Measurements from ENCODE around the gene FBRS.
A peak's percentile ranks its signal among the peaks of the same experiment; 100 is the strongest.

Gene FBRS

GRCh38 chr16:30659507-30660423 lies 1.5 kb downstream of the FBRS start:
- Histone ChIP-seq H3K9me3 (ENCODE audit: insufficient read depth, low read length) (no peaks in the 10 kb centered on the region), H3K27me3 (ENCODE audit: low read depth, low read length) (no peaks in the 10 kb centered on the region), H3K9ac (ENCODE audit: low read length) (peak overlapping the region; percentile 98), H3K4me3 (ENCODE audit: low read length) (peak overlapping the region; percentile 86), H4K20me1 (ENCODE audit: insufficient read depth, low read length) (peaks cover 31% of the 10 kb centered on the region), H3K36me3 (replicated peaks; ENCODE audit: low read depth, low read length) (peaks cover 48% of the 10 kb centered on the region), H3K79me2 (ENCODE audit: low read length) (peaks cover 55% of the 10 kb centered on the region), H3K4me1 (ENCODE audit: low read length) (peaks cover 40% of the 10 kb centered on the region), H2AFZ (ENCODE audit: low read depth, low read length) (no peak overlapping the region), H3K27ac (ENCODE audit: low read length) (peak overlapping the region; percentile 98), H3K4me2 (ENCODE audit: low read length) (peak overlapping the region; percentile 97)
- TF ChIP-seq CTCF (IDR thresholded peaks at IDR 0.05; ENCODE audit: low read depth, low read length): no peak
- no peak for TF ChIP-seq EZH2phosphoT487 (IDR thresholded peaks at IDR 0.05; ENCODE audit: low read depth)

- Histone ChIP-seq H3K27me3 (ENCODE audit: low read depth, low read length) (no peaks in the 10 kb centered on the region), H3K4me3 (ENCODE audit: low read length) (peak overlapping the region; percentile 86), H3K4me2 (ENCODE audit: low read length) (peak overlapping the region; percentile 97), H3K27ac (ENCODE audit: low read length) (peak overlapping the region; percentile 98), H4K20me1 (ENCODE audit: insufficient read depth, low read length) (peaks cover 39% of the 10 kb centered on the region), H3K36me3 (replicated peaks; ENCODE audit: low read depth, low read length) (peaks cover 51% of the 10 kb centered on the region), H2AFZ (ENCODE audit: low read depth, low read length) (no peak overlapping the region), H3K4me1 (ENCODE audit: low read length) (peaks cover 40% of the 10 kb centered on the region), H3K9ac (ENCODE audit: low read length) (peak overlapping the region; percentile 98), H3K9me3 (ENCODE audit: insufficient read depth, low read length) (no peaks in the 10 kb centered on the region), H3K79me2 (ENCODE audit: low read length) (peaks cover 64% of the 10 kb centered on the region)
- TF ChIP-seq CTCF (IDR thresholded peaks at IDR 0.05; ENCODE audit: low read depth, low read length) (no peak), EZH2phosphoT487 (IDR thresholded peaks at IDR 0.05; ENCODE audit: low read depth) (no peak)
Observed at GRCh38 chr16:30660424-30661261, 2.4 kb downstream of the FBRS start.

GRCh38 chr16:30662449-30662848 lies 4.2 kb downstream of the FBRS start:
- Histone ChIP-seq H3K27me3 (ENCODE audit: low read depth, low read length) (no peaks in the 10 kb centered on the region), H2AFZ (ENCODE audit: low read depth, low read length) (no peak overlapping the region), H3K9me3 (ENCODE audit: insufficient read depth, low read length) (no peaks in the 10 kb centered on the region), H3K4me3 (ENCODE audit: low read length) (peak overlapping the region; percentile 86), H3K9ac (ENCODE audit: low read length) (no peak overlapping the region), H3K4me1 (ENCODE audit: low read length) (peaks cover 32% of the 10 kb centered on the region), H4K20me1 (ENCODE audit: insufficient read depth, low read length) (peaks cover 55% of the 10 kb centered on the region), H3K36me3 (replicated peaks; ENCODE audit: low read depth, low read length) (peaks cover 64% of the 10 kb centered on the region), H3K4me2 (ENCODE audit: low read length) (peak overlapping the region; percentile 97), H3K79me2 (ENCODE audit: low read length) (peaks cover 74% of the 10 kb centered on the region), H3K27ac (ENCODE audit: low read length) (peak overlapping the region; percentile 98)
- TF ChIP-seq EZH2phosphoT487 (IDR thresholded peaks at IDR 0.05; ENCODE audit: low read depth) (no peak), CTCF (IDR thresholded peaks at IDR 0.05; ENCODE audit: low read depth, low read length) (no peak)

GRCh38 chr16:30663038-30663437 lies 4.8 kb downstream of the FBRS start:
- Histone ChIP-seq H3K9ac (ENCODE audit: low read length) (peak overlapping the region; percentile 49), H3K79me2 (ENCODE audit: low read length) (peaks cover 74% of the 10 kb centered on the region), H4K20me1 (ENCODE audit: insufficient read depth, low read length) (peaks cover 59% of the 10 kb centered on the region), H2AFZ (ENCODE audit: low read depth, low read length) (no peak overlapping the region), H3K4me2 (ENCODE audit: low read length) (peak overlapping the region; percentile 97), H3K27ac (ENCODE audit: low read length) (peak overlapping the region; percentile 98), H3K4me3 (ENCODE audit: low read length) (peak overlapping the region; percentile 69), H3K4me1 (ENCODE audit: low read length) (peaks cover 31% of the 10 kb centered on the region), H3K9me3 (ENCODE audit: insufficient read depth, low read length) (no peaks in the 10 kb centered on the region), H3K36me3 (replicated peaks; ENCODE audit: low read depth, low read length) (peaks cover 70% of the 10 kb centered on the region), H3K27me3 (ENCODE audit: low read depth, low read length) (no peaks in the 10 kb centered on the region)
- TF ChIP-seq CTCF (IDR thresholded peaks at IDR 0.05; ENCODE audit: low read depth, low read length) (no peak), EZH2phosphoT487 (IDR thresholded peaks at IDR 0.05; ENCODE audit: low read depth) (no peak)

All from OCI-LY3 (cell line).